HFFc6 (cell line): ENCODE measurements around the gene APP. TPM values are rescaled to one million over a fixed set of nuclear protein-coding genes. Genes with fewer than 3 reads are reported as not detected.

ENCODE experiments used
- DNase-seq: peaks from one replicate; pipeline ENCODE4 v3.0.0-alpha.2; 2018
- H3K27ac Mint-ChIP-seq: 2 replicates; pipeline ENCODE4 v1.8.0; 2020; ENCODE audit warnings: mild to moderate bottlenecking, mixed read lengths
- H3K27me3 Mint-ChIP-seq: 2 replicates; pipeline ENCODE4 v1.8.0; 2021; ENCODE audit warnings: mild to moderate bottlenecking, moderate library complexity, mixed read lengths; ENCODE audit not compliant: insufficient read depth
- H3K36me3 Mint-ChIP-seq: 2 replicates; pipeline ENCODE4 v1.8.0; 2021; ENCODE audit warnings: low read depth, mixed read lengths
- H3K4me1 Mint-ChIP-seq: 2 replicates; pipeline ENCODE4 v1.8.0; 2020; ENCODE audit warnings: low read depth, mixed read lengths
- H3K4me3 Mint-ChIP-seq: 2 replicates; pipeline ENCODE4 v1.8.0; 2020; ENCODE audit warnings: mild to moderate bottlenecking, moderate library complexity, mixed read lengths
- H3K9me3 Mint-ChIP-seq: 2 replicates; pipeline ENCODE4 v1.8.0; 2020; ENCODE audit warnings: mild to moderate bottlenecking, mixed read lengths
- CTCF ChIP-seq: fragments of 200-600 bp; sonication (generic); IDR thresholded peaks from 2 replicates; pipeline ENCODE4 v1.5.0; 2021; ENCODE audit warnings: antibody characterized with exemption, mild to moderate bottlenecking
- total RNA-seq, 6 experiments: library from RNA; stranded (reverse); fragmentation: NEBNext Ultra II Directional; extraction: Animal tissue kit (Norgen Biotek cat#: 25700); gene quantifications; 2 replicates in 1 of 6; 3 replicates in 5 of 6; pipeline ENCODE4 v1.2.3, GENCODE V29; 2021

The APP gene
- total RNA-seq, 6 experiments from 2014 or later: 396 to 438 (median 425) TPM

- Mint-ChIP-seq H3K27me3 (no peaks in the 10 kb centered on the region), H3K27ac (no peak overlapping the region; the same call in 1 of the 2 replicates)
These were observed 64.0 kb downstream of the APP start for GRCh38 chr21:26106562-26106961.

GRCh38 chr21:26105819-26106218 is 64.8 kb downstream of the APP start:
- no peak for DNase-seq
- H3K27me3 Mint-ChIP-seq: no peaks in the 10 kb centered on the region
- peaks cover 55% of the 10 kb centered on the region for H3K36me3 Mint-ChIP-seq
- H3K9me3 Mint-ChIP-seq: no peaks in the 10 kb centered on the region
- H3K27ac Mint-ChIP-seq: no peak overlapping the region; the same call in 1 of the 2 replicates
- no peak for TF ChIP-seq CTCF
- peaks cover 18% of the 10 kb centered on the region for H3K4me1 Mint-ChIP-seq
- H3K4me3 Mint-ChIP-seq: no peak overlapping the region

More at GRCh38 chr21:26106562-26106961, 64.0 kb downstream of the APP start:
- no peak overlapping the region for H3K4me3 Mint-ChIP-seq
- no peak for DNase-seq
- no peak for TF ChIP-seq CTCF
- peaks cover 62% of the 10 kb centered on the region for H3K36me3 Mint-ChIP-seq
- no peaks in the 10 kb centered on the region for H3K9me3 Mint-ChIP-seq
- H3K4me1 Mint-ChIP-seq: peaks cover 22% of the 10 kb centered on the region

GRCh38 chr21:26100573-26100972 is 70.0 kb downstream of the APP start:
- H3K27ac Mint-ChIP-seq: no peak overlapping the region
- no peak overlapping the region for H3K4me3 Mint-ChIP-seq
- H3K36me3 Mint-ChIP-seq: peaks cover 20% of the 10 kb centered on the region
- no peak for TF ChIP-seq CTCF
- H3K27me3 Mint-ChIP-seq: no peaks in the 10 kb centered on the region; the same call in 1 of the 2 replicates
- no peaks in the 10 kb centered on the region for H3K9me3 Mint-ChIP-seq
- no peak for DNase-seq
- H3K4me1 Mint-ChIP-seq: peaks cover 23% of the 10 kb centered on the region

- TF ChIP-seq CTCF: no peak
- Mint-ChIP-seq H3K4me3 (no peak overlapping the region), H3K27ac (no peak overlapping the region), H3K27me3 (no peaks in the 10 kb centered on the region; the same call in 1 of the 2 replicates), H3K36me3 (peaks cover 13% of the 10 kb centered on the region), H3K9me3 (no peaks in the 10 kb centered on the region), H3K4me1 (peaks cover 23% of the 10 kb centered on the region)
- no peak for DNase-seq
These were observed 70.9 kb downstream of the APP start for GRCh38 chr21:26099610-26100219.

GRCh38 chr21:26098772-26099397 is 71.7 kb downstream of the APP start:
- Mint-ChIP-seq H3K27ac (no peak overlapping the region), H3K9me3 (no peaks in the 10 kb centered on the region), H3K4me3 (no peak overlapping the region), H3K27me3 (no peaks in the 10 kb centered on the region; the same call in 1 of the 2 replicates), H3K36me3 (peaks cover 5% of the 10 kb centered on the region), H3K4me1 (peaks cover 23% of the 10 kb centered on the region)
- no peak for TF ChIP-seq CTCF
- no peak for DNase-seq
